HG03280 (cell line): ENCODE results near the gene TMEM41A.
"Not testable (repeated sequence)": the region's sequence is repeated elsewhere in the genome, so short reads cannot be mapped to it uniquely, and the experiment has no call there.

Experiments used
- ATAC-seq: cut with Tn5 transposase; IDR thresholded peaks from one replicate; pipeline ENCODE4 v1.9.1; 2021; ENCODE audit warnings: mild to moderate bottlenecking, moderate library complexity; ENCODE audit not compliant: unreplicated experiment

The TMEM41A gene

GRCh38 chr3:185489462-185489861 is 9.4 kb downstream of the TMEM41A start:
- no peak for ATAC-seq

GRCh38 chr3:185488465-185488864 is 10.4 kb downstream of the TMEM41A start:
- ATAC-seq: no peak

- no peak for ATAC-seq
These were observed 12.4 kb downstream of the TMEM41A start for GRCh38 chr3:185486394-185486793.

GRCh38 chr3:185484296-185484695 is 14.5 kb downstream of the TMEM41A start:
- no peak for ATAC-seq

GRCh38 chr3:185479373-185479945 is 19.4 kb downstream of the TMEM41A start:
- no peak for ATAC-seq

- ATAC-seq: no peak
These were observed 21.5 kb downstream of the TMEM41A start for GRCh38 chr3:185477316-185477715.

GRCh38 chr3:185474922-185475321 is 23.9 kb downstream of the TMEM41A start:
- ATAC-seq: not testable (repeated sequence)

- no peak for ATAC-seq
These were observed 25.5 kb downstream of the TMEM41A start for GRCh38 chr3:185473290-185473815.

- ATAC-seq: no peak
These were observed 28.5 kb downstream of the TMEM41A start for GRCh38 chr3:185470323-185470722.

- ATAC-seq: no peak
These were observed 29.3 kb downstream of the TMEM41A start for GRCh38 chr3:185469542-185469941.

GRCh38 chr3:185466123-185466522 is 32.7 kb downstream of the TMEM41A start:
- ATAC-seq: not testable (repeated sequence)

- no peak for ATAC-seq
These were observed 33.4 kb downstream of the TMEM41A start for GRCh38 chr3:185465471-185465870.

- no peak for ATAC-seq
These were observed 38.0 kb downstream of the TMEM41A start for GRCh38 chr3:185460719-185461350.

GRCh38 chr3:185460309-185460708 is 38.5 kb downstream of the TMEM41A start:
- no peak for ATAC-seq

GRCh38 chr3:185457376-185457775 is 41.5 kb downstream of the TMEM41A start:
- ATAC-seq: no peak

GRCh38 chr3:185451432-185451831 is 47.4 kb downstream of the TMEM41A start:
- ATAC-seq: not testable (repeated sequence)

GRCh38 chr3:185448107-185448506 is 50.7 kb downstream of the TMEM41A start:
- ATAC-seq: no peak

- ATAC-seq: no peak
These were observed 54.5 kb downstream of the TMEM41A start for GRCh38 chr3:185444329-185444728.

GRCh38 chr3:185442031-185442430 is 56.8 kb downstream of the TMEM41A start:
- ATAC-seq: no peak

- ATAC-seq: no peak
These were observed 58.9 kb downstream of the TMEM41A start for GRCh38 chr3:185439745-185440466.
